TTC549 (cell line): Measurements from ENCODE around the gene ARFGAP1.

Source experiments
- FAIRE-seq: peaks from 2 replicates; lab custom pipeline; 2012; peaks lifted over from hg19 to GRCh38; lab: Jason Lieb, UNC

ARFGAP1 gene

GRCh38 chr20:63280371-63280770 is 7.8 kb downstream of the ARFGAP1 start:
- no peak for FAIRE-seq

GRCh38 chr20:63280929-63281545 is 8.4 kb downstream of the ARFGAP1 start:
- no peak for FAIRE-seq

- no peak for FAIRE-seq
These were observed 9.4 kb downstream of the ARFGAP1 start for GRCh38 chr20:63281742-63282665.

GRCh38 chr20:63282946-63283345 is 10.3 kb downstream of the ARFGAP1 start:
- no peak for FAIRE-seq

- FAIRE-seq, result no peak
These were observed 10.9 kb downstream of the ARFGAP1 start for GRCh38 chr20:63283397-63284082.

- FAIRE-seq, result no peak
These were observed 11.4 kb downstream of the ARFGAP1 start for GRCh38 chr20:63284083-63284440.

GRCh38 chr20:63284544-63284949 is 11.9 kb downstream of the ARFGAP1 start:
- no peak for FAIRE-seq

GRCh38 chr20:63284981-63285524 is 12.4 kb downstream of the ARFGAP1 start:
- FAIRE-seq, result no peak

- FAIRE-seq, result no peak
These were observed 13.3 kb downstream of the ARFGAP1 start for GRCh38 chr20:63285636-63286615.

- no peak for FAIRE-seq
These were observed 14.4 kb downstream of the ARFGAP1 start for GRCh38 chr20:63286781-63287696.

GRCh38 chr20:63287697-63288580 is 15.3 kb downstream of the ARFGAP1 start:
- no peak for FAIRE-seq

GRCh38 chr20:63288581-63289251 is 16.1 kb downstream of the ARFGAP1 start:
- FAIRE-seq, result no peak

- no peak for FAIRE-seq
These were observed 16.9 kb downstream of the ARFGAP1 start for GRCh38 chr20:63289311-63290135.

- FAIRE-seq, result no peak
These were observed 17.6 kb downstream of the ARFGAP1 start for GRCh38 chr20:63290136-63290676.

- FAIRE-seq, result no peak
These were observed 18.3 kb downstream of the ARFGAP1 start for GRCh38 chr20:63290677-63291472.

GRCh38 chr20:63291811-63292210 is 19.2 kb downstream of the ARFGAP1 start:
- no peak for FAIRE-seq

- no peak for FAIRE-seq
These were observed 19.7 kb downstream of the ARFGAP1 start for GRCh38 chr20:63292292-63292701.
